ENCODE measurements around the gene ZBTB12. TPM values are rescaled to one million over a fixed set of nuclear protein-coding genes. Genes with fewer than 3 reads are reported as not detected.

The ZBTB12 gene
- total and polyA plus RNA-seq, 2 of the 4 experiments (the other 2 are of a cell fraction) = 2.0 to 8.5 TPM

DNA sequence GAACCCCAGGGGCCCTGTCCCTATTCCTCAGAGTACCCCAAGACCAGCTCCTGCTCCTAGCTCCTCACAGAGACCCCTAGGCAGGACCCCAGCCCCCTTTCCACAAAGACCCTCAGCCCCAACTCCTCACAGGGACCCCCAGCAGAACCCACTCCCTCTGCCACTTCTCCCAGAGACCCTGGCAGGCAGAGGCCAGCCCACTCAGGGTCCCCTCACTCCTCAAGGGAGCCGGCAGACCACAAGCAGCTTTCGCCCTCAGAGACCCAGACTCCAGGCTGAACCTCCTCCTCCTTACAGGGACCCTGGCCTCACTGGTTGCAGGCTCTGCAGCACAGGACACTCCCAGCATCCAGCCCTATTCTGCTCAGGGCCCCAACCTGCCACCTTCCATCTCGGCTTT, 23.7 kb downstream of the ZBTB12 start:
- Histone ChIP-seq H3K56ac (ENCODE audit: extremely low read depth, insufficient read depth, low read length) (no peak overlapping the region), H2BK20ac (ENCODE audit: low read depth, low read length) (no peak overlapping the region), H3K9me3 (ENCODE audit: control insufficient read depth, insufficient read depth, low read length) (no peaks in the 10 kb centered on the region), H3K36me3 (ENCODE audit: control insufficient read depth, insufficient read depth, low read length) (peaks cover 34% of the 10 kb centered on the region), H3K14ac (replicated peaks; ENCODE audit: low read depth, low read length) (no peak overlapping the region), H4K91ac (ENCODE audit: insufficient read depth, low read depth, low read length) (no peak overlapping the region), H3K9ac (ENCODE audit: low read depth, low read length) (no peak overlapping the region), H3K4ac (ENCODE audit: low read depth, low read length) (no peak overlapping the region), H2AK5ac (ENCODE audit: low read depth, low read length) (no peak overlapping the region), H3K9me1 (ENCODE audit: insufficient read depth, low read length) (0 out of 2 replicates have a peak, but pooled peaks cover under 1% of the 10 kb centered on the region), H3K18ac (ENCODE audit: low read depth, low read length) (no peak overlapping the region), H3K27me3 (ENCODE audit: control insufficient read depth, insufficient read depth, low read length) (no peaks in the 10 kb centered on the region), H3K79me1 (ENCODE audit: low read depth in 1 of 2, low read length in 2 of 2) (no peaks in the 10 kb centered on the region), H2BK5ac (ENCODE audit: low read depth, low read length, poor library complexity, severe bottlenecking) (no peak overlapping the region), H2AFZ (replicated peaks; ENCODE audit: low read length, poor library complexity) (no peak overlapping the region), H4K20me1 (ENCODE audit: insufficient read depth, low read length) (0 out of 2 replicates have a peak, but pooled peaks cover 2% of the 10 kb centered on the region), H3K27ac (ENCODE audit: insufficient read depth, low read length) (no peak overlapping the region), H2BK120ac (ENCODE audit: low read depth, low read length) (no peak overlapping the region), H3K4me1 (ENCODE audit: control insufficient read depth, insufficient read depth, low read length) (peaks cover 10% of the 10 kb centered on the region), H2AK9ac (replicated peaks; ENCODE audit: low read depth, low read length, poor library complexity) (no peak overlapping the region), H3K23ac (ENCODE audit: low read depth, low read length) (no peak overlapping the region), H3K4me3 (ENCODE audit: insufficient read depth, low read depth, low read length) (no peak overlapping the region), H2BK15ac (ENCODE audit: low read depth, low read length) (no peak overlapping the region), H4K5ac (ENCODE audit: low read depth, low read length) (no peak overlapping the region), H4K8ac (ENCODE audit: low read depth in 2 of 2, low read length in 2 of 2) (no peak overlapping the region), H3K4me2 (ENCODE audit: low read depth, low read length) (no peak overlapping the region)
- no peak for DNase-seq
- ATAC-seq (ENCODE audit: low read depth) = no peak
- WGBS, 2 experiments (ENCODE audit: extremely low coverage in 2 of 2, insufficient read length in 1 of 2) = 71% methylated on average over 2 of the region's 3 CpGs; no CpG with 5 or more reads in 1 of the 2 experiments
- POLR2A ChIA-PET (ENCODE audit: unreplicated experiment) = no interaction called here
- dilution Hi-C loops (cut with HindIII; ENCODE audit: low sequenced_read_pairs, unreplicated experiment) (no loop called here), intact Hi-C loops (cut with micrococcal nuclease) (no loop called here), in situ Hi-C loops (cut with MboI; ENCODE audit: low sequenced_read_pairs) (no loop called here)
- BruUV-seq (replicated peaks) = no TSS peak
- no peak for TF ChIP-seq CEBPB (IDR thresholded peaks at IDR 0.05; ENCODE audit: low read depth, low read length)
- TF ChIP-seq FOS (IDR thresholded peaks at IDR 0.05; ENCODE audit: low read depth, low read length) = no peak
- no peak for TF ChIP-seq USF2 (IDR thresholded peaks at IDR 0.05; ENCODE audit: low read depth, low read length)
- TF ChIP-seq POLR2A (IDR thresholded peaks at IDR 0.05; ENCODE audit: low read depth, low read length) = no peak
- TF ChIP-seq, protein P1, sequence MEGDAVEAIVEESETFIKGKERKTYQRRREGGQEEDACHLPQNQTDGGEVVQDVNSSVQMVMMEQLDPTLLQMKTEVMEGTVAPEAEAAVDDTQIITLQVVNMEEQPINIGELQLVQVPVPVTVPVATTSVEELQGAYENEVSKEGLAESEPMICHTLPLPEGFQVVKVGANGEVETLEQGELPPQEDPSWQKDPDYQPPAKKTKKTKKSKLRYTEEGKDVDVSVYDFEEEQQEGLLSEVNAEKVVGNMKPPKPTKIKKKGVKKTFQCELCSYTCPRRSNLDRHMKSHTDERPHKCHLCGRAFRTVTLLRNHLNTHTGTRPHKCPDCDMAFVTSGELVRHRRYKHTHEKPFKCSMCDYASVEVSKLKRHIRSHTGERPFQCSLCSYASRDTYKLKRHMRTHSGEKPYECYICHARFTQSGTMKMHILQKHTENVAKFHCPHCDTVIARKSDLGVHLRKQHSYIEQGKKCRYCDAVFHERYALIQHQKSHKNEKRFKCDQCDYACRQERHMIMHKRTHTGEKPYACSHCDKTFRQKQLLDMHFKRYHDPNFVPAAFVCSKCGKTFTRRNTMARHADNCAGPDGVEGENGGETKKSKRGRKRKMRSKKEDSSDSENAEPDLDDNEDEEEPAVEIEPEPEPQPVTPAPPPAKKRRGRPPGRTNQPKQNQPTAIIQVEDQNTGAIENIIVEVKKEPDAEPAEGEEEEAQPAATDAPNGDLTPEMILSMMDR (conservative IDR thresholded peaks at IDR 0.05; ENCODE audit: low read depth, low read length) = no peak
- TF ChIP-seq RAD21 (IDR thresholded peaks at IDR 0.05; ENCODE audit: low read length) = no peak
- no peak for TF ChIP-seq CHD1 (IDR thresholded peaks at IDR 0.05; ENCODE audit: low read depth, low read length)
- no peak for TF ChIP-seq BHLHE40 (IDR thresholded peaks at IDR 0.05; ENCODE audit: low read depth, low read length)
- TF ChIP-seq RCOR1 (IDR thresholded peaks at IDR 0.05; ENCODE audit: insufficient replicate concordance, low read length) = no peak
- no peak for TF ChIP-seq SMC3 (IDR thresholded peaks at IDR 0.05; ENCODE audit: low read depth, low read length)
- no peak for TF ChIP-seq NFE2L2 (IDR thresholded peaks at IDR 0.05; ENCODE audit: low read depth, low read length)
- TF ChIP-seq MAFK (IDR thresholded peaks at IDR 0.05; ENCODE audit: low read depth, low read length) = no peak
- no peak for TF ChIP-seq MAZ (IDR thresholded peaks at IDR 0.05; ENCODE audit: borderline replicate concordance, low read depth, low read length)
- no peak for TF ChIP-seq RFX5 (IDR thresholded peaks at IDR 0.05; ENCODE audit: low read depth, low read length)
- TF ChIP-seq MXI1 (IDR thresholded peaks at IDR 0.05; ENCODE audit: borderline replicate concordance, low read depth, low read length) = no peak
- TF ChIP-seq, protein P2, sequence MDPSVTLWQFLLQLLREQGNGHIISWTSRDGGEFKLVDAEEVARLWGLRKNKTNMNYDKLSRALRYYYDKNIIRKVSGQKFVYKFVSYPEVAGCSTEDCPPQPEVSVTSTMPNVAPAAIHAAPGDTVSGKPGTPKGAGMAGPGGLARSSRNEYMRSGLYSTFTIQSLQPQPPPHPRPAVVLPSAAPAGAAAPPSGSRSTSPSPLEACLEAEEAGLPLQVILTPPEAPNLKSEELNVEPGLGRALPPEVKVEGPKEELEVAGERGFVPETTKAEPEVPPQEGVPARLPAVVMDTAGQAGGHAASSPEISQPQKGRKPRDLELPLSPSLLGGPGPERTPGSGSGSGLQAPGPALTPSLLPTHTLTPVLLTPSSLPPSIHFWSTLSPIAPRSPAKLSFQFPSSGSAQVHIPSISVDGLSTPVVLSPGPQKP (IDR thresholded peaks at IDR 0.05; ENCODE audit: borderline replicate concordance, low read depth, low read length) = no peak
- CTCF ChIA-PET = no interaction called here

Measured in IMR-90 (cell line).